ENCODE results near the gene P3H2. TPM values are rescaled to one million over a fixed set of nuclear protein-coding genes. Genes with fewer than 3 reads are reported as not detected.

Gene P3H2
- total and polyA plus RNA-seq, 2 donors (not counting 1 experiment from before 2014, with no cell fraction given), result not detected

DNA sequence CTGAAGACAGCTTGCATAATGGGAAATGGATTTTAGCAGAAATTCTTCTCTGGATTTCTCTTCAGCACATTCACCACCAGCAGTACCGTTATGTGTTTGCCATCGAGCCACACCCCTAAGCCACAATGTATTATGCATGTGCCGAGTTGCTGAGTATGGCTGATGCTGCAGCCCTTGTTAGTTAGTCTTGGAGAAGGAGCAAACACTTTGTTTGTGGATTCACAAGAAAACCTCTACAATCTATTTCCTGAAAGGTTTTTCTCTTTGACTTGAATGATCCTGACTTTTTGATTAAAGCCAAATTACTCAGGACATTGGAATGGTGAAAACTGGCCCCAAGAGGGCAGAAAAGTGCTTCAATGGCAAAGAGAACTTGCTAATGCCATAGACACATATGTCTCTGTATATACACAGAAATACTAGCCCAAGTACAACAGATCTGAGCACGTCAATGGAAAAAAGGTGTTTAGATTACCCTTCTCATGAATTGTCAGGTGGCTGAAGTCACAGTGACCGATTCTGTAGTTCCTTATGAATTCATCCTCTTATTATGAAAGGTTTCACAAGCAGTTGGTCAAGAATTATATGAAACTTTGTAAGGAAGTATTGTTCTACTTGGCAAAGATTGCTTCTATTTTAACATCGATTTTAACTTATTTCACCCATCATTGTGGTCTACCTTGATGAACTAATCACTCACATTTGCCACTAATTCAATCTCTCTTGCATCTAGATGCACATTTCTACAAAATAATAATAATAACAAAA, 103.0 kb downstream of the P3H2 start:
- ATAC-seq (ENCODE audit: low read depth) (no peak), DNase-seq (no peak)
- H3K79me2 ChIP-seq (ENCODE audit: control insufficient read depth, insufficient read depth, low read length), result no peaks in the 10 kb centered on the region
- no peaks in the 10 kb centered on the region for H3K27me3 ChIP-seq (replicated peaks in 1 of 4; ENCODE audit: control extremely low read depth in 1 of 4, control insufficient read depth in 3 of 4, insufficient read depth in 4 of 4, low read length in 3 of 4)
- WGBS (ENCODE audit: insufficient coverage), result no CpG with 5 or more reads among the region's 6 CpGs
- TF ChIP-seq, protein P1, sequence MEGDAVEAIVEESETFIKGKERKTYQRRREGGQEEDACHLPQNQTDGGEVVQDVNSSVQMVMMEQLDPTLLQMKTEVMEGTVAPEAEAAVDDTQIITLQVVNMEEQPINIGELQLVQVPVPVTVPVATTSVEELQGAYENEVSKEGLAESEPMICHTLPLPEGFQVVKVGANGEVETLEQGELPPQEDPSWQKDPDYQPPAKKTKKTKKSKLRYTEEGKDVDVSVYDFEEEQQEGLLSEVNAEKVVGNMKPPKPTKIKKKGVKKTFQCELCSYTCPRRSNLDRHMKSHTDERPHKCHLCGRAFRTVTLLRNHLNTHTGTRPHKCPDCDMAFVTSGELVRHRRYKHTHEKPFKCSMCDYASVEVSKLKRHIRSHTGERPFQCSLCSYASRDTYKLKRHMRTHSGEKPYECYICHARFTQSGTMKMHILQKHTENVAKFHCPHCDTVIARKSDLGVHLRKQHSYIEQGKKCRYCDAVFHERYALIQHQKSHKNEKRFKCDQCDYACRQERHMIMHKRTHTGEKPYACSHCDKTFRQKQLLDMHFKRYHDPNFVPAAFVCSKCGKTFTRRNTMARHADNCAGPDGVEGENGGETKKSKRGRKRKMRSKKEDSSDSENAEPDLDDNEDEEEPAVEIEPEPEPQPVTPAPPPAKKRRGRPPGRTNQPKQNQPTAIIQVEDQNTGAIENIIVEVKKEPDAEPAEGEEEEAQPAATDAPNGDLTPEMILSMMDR (IDR thresholded peaks at IDR 0.05), result no peak
- H3K27ac Mint-ChIP-seq, result no peak overlapping the region
- H3K27ac ChIP-seq (ENCODE audit: low read length in 2 of 2), result no peak overlapping the region
- H3K36me3 ChIP-seq (replicated peaks in 1 of 2; ENCODE audit: control extremely low read depth in 1 of 2, control insufficient read depth in 1 of 2, extremely low read depth in 1 of 2, insufficient read depth in 2 of 2, low read length in 1 of 2), result no peaks in the 10 kb centered on the region
- H2AFZ ChIP-seq (ENCODE audit: insufficient read depth, low read depth, low read length, poor library complexity, severe bottlenecking), result no peak overlapping the region
- H3K27me3 Mint-ChIP-seq, result peaks cover 4% of the 10 kb centered on the region
- no peaks in the 10 kb centered on the region for H3K4me1 Mint-ChIP-seq
- CTCF ChIA-PET, result no interaction called here
- no peak overlapping the region for H3K4me3 ChIP-seq (ENCODE audit: control extremely low read depth in 1 of 5, extremely low read depth in 1 of 5, insufficient read depth in 1 of 5, low read depth in 2 of 5, low read length in 4 of 5)
- no peak overlapping the region for H3K4me2 ChIP-seq (replicated peaks; ENCODE audit: low read depth, low read length, poor library complexity, severe bottlenecking)
- no peaks in the 10 kb centered on the region for H4K20me1 ChIP-seq (ENCODE audit: control insufficient read depth, insufficient read depth, low read length, poor library complexity, severe bottlenecking)
- no peak overlapping the region for H3K9ac ChIP-seq (ENCODE audit: low read length)
- no peaks in the 10 kb centered on the region for H3K9me3 Mint-ChIP-seq (ENCODE audit: insufficient read depth)
- no peak overlapping the region for H3K4me3 Mint-ChIP-seq
- H3K4me1 ChIP-seq (ENCODE audit: control insufficient read depth in 2 of 2, insufficient read depth in 2 of 2, low read length in 2 of 2), result no peaks in the 10 kb centered on the region
- intact Hi-C loops (cut with micrococcal nuclease), result no loop called here
- POLR2A ChIA-PET, result no interaction called here
- no peaks in the 10 kb centered on the region for H3K9me3 ChIP-seq (ENCODE audit: control extremely low read depth in 1 of 3, control insufficient read depth in 2 of 3, insufficient read depth in 1 of 3, low read length in 2 of 3)

DNA sequence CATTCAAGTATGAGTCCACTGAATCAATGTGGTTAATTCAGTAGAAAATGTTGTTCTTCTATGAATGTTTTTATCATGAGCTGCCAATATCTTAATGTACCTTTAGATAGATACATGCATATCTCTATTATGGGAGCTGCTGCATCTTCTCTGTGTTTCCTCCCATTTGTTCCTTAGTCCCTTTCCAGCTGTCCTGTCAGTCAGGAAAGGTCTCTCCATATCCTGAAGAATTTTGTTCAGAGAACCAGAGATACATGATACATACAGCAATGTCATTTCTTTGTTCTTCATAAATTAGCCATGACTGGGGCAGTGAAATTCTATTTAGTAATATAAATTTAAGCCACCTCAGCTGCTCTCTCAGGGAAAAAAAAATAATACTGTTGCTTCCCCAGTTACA, 103.7 kb downstream of the P3H2 start:
- ATAC-seq (ENCODE audit: low read depth) (no peak), DNase-seq (no peak)
- no peaks in the 10 kb centered on the region for H3K4me1 Mint-ChIP-seq
- H3K9me3 Mint-ChIP-seq (ENCODE audit: insufficient read depth), result no peaks in the 10 kb centered on the region
- intact Hi-C loops (cut with micrococcal nuclease), result no loop called here
- Histone ChIP-seq H3K9ac (ENCODE audit: low read length) (no peak overlapping the region), H3K4me2 (replicated peaks; ENCODE audit: low read depth, low read length, poor library complexity, severe bottlenecking) (no peak overlapping the region), H3K4me1 (ENCODE audit: control insufficient read depth in 2 of 2, insufficient read depth in 2 of 2, low read length in 2 of 2) (no peaks in the 10 kb centered on the region), H3K36me3 (replicated peaks in 1 of 2; ENCODE audit: control extremely low read depth in 1 of 2, control insufficient read depth in 1 of 2, extremely low read depth in 1 of 2, insufficient read depth in 2 of 2, low read length in 1 of 2) (no peaks in the 10 kb centered on the region), H3K27ac (ENCODE audit: low read length in 2 of 2) (no peak overlapping the region), H3K27me3 (replicated peaks in 1 of 4; ENCODE audit: control extremely low read depth in 1 of 4, control insufficient read depth in 3 of 4, insufficient read depth in 4 of 4, low read length in 3 of 4) (no peaks in the 10 kb centered on the region), H3K4me3 (ENCODE audit: control extremely low read depth in 1 of 5, extremely low read depth in 1 of 5, insufficient read depth in 1 of 5, low read depth in 2 of 5, low read length in 4 of 5) (no peak overlapping the region), H4K20me1 (ENCODE audit: control insufficient read depth, insufficient read depth, low read length, poor library complexity, severe bottlenecking) (no peaks in the 10 kb centered on the region), H3K79me2 (ENCODE audit: control insufficient read depth, insufficient read depth, low read length) (no peaks in the 10 kb centered on the region), H3K9me3 (ENCODE audit: control extremely low read depth in 1 of 3, control insufficient read depth in 2 of 3, insufficient read depth in 1 of 3, low read length in 2 of 3) (no peaks in the 10 kb centered on the region), H2AFZ (ENCODE audit: insufficient read depth, low read depth, low read length, poor library complexity, severe bottlenecking) (no peak overlapping the region)
- H3K27me3 Mint-ChIP-seq, result peaks cover 4% of the 10 kb centered on the region
- TF ChIP-seq, protein P1 (IDR thresholded peaks at IDR 0.05), result no peak
- no peak for TF ChIP-seq EZH2 (IDR thresholded peaks at IDR 0.05; ENCODE audit: borderline replicate concordance, insufficient read depth, low read depth, low read length, poor library complexity, severe bottlenecking)
- ChIA-PET POLR2A (no interaction called here), CTCF (no interaction called here)
- H3K27ac Mint-ChIP-seq, result no peak overlapping the region
- H3K4me3 Mint-ChIP-seq, result no peak overlapping the region

All from B cell (primary cell).